Thoracic aorta (tissue), 2 donors: ENCODE data around the gene DYNC2LI1. TPM values are rescaled to one million over a fixed set of nuclear protein-coding genes. Genes with fewer than 3 reads are reported as not detected.
"Not testable (repeated sequence)": the region's sequence is repeated elsewhere in the genome, so short reads cannot be mapped to it uniquely, and the experiment has no call there.

Source experiments
- ATAC-seq: fragments of 150-250 bp; one replicate; pipeline ENCODE4 v1.8.0; 2017; ENCODE audit warnings: low read depth; ENCODE audit not compliant: insufficient number of reproducible peaks, low FRiP score
- DNase-seq: peaks from one replicate; pipeline ENCODE4 v3.0.0-alpha.2; 2020; ENCODE audit warnings: low spot score
- H3K27ac ChIP-seq, 2 donors: fragments of 200-600 bp; sonication (generic); 1 replicate in 1 of 2; 2 replicates in 1 of 2; pipeline ENCODE4 v1.5.1; 2016; ENCODE audit warnings: mild to moderate bottlenecking in 2 of 2, moderate library complexity in 2 of 2
- H3K27me3 ChIP-seq: fragments of 200-600 bp; sonication (generic); replicated peaks from 2 replicates; pipeline ENCODE4 v1.6.0; 2016; ENCODE audit warnings: mild to moderate bottlenecking; ENCODE audit not compliant: insufficient read depth
- H3K36me3 ChIP-seq: fragments of 200-600 bp; sonication (generic); one replicate; pipeline ENCODE4 v1.5.1; 2016
- H3K4me1 ChIP-seq, 2 donors: fragments of 200-600 bp; sonication (generic); 1 replicate in 1 of 2; 2 replicates in 1 of 2; pipeline versions ENCODE4 v1.5.1 to v1.6.0; 2016; ENCODE audit warnings: low read depth in 2 of 2, mild to moderate bottlenecking in 1 of 2; ENCODE audit not compliant: control insufficient read depth in 1 of 2
- H3K4me3 ChIP-seq: fragments of 200-600 bp; sonication (generic); 2 replicates; pipeline ENCODE4 v1.5.1; 2016; ENCODE audit warnings: mild to moderate bottlenecking
- H3K9me3 ChIP-seq: fragments of 200-600 bp; sonication (generic); 2 replicates; pipeline ENCODE4 v1.5.1; 2016
- total RNA-seq, 2 donors: library from RNA; depleted of rRNA; stranded (reverse); fragments of >200 nt; gene quantifications; one replicate each; pipeline versions ENCODE4 v1.1.0 to v1.2.3, GENCODE V29; 2016
- TF ChIP-seq, protein P1 (sequence below): fragments of 200-600 bp; sonication (generic); IDR thresholded peaks from one replicate; pipeline ENCODE4 v1.5.1; 2019; ENCODE audit warnings: antibody characterized with exemption

The DYNC2LI1 gene
- 10 to 100 TPM; 32.9 to 41.6 TPM for total RNA-seq

DNA sequence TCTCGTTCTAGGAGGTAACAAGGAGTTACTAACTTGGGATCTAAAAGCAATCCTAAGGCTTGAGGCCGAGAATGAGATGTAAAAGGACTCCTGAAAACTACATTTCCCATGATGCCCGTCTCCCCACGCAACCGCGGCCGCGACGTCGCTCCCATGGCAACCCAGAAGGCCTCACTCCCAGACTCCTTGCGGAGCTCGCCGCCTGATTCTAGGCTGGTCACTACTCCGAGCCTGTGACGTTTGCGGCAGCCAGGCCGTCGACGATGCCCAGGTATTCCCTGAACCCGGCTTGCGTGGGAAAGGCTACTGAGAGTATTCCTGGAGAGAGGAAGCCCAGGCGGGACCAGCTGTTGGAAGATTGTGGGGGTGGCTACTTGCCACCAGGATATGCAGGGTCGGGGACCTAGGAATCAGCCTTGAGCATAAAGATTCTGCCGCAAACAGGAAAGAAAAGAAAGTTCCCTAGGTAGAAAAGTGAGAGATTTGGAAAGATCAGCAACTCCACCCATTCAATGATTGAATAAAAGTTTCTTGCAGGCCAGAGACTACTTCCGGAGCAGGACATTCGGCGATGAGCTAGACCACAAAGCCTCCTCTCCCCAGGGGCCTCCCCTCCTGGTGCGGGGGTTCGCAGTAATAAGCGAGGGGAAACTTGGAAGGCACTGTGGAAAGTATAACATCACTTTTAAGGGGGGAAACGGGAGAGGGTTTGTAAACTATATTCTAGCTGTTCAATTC is at the start of gene DYNC2LI1:
TSS of gene DYNC2LI1 (plus strand) at position 164 of the 738 bp plus-strand sequence. CDS start at position 264, 100 bp downstream.
- peaks cover 0 to 12% of the 10 kb centered on the region in 2 donors for H3K4me1 ChIP-seq
- no peaks in the 10 kb centered on the region for H3K27me3 ChIP-seq
- H3K27ac ChIP-seq: peak within 1 kb of the TSS; percentile 76 to 82
- ATAC-seq (peak; percentile 93), DNase-seq (peak; percentile 72)
- no peaks in the 10 kb centered on the region for H3K9me3 ChIP-seq
- peak within 1 kb of the TSS; percentile 90 for H3K4me3 ChIP-seq
- H3K36me3 ChIP-seq: no peaks in the 10 kb centered on the region
- TF ChIP-seq, protein P1, sequence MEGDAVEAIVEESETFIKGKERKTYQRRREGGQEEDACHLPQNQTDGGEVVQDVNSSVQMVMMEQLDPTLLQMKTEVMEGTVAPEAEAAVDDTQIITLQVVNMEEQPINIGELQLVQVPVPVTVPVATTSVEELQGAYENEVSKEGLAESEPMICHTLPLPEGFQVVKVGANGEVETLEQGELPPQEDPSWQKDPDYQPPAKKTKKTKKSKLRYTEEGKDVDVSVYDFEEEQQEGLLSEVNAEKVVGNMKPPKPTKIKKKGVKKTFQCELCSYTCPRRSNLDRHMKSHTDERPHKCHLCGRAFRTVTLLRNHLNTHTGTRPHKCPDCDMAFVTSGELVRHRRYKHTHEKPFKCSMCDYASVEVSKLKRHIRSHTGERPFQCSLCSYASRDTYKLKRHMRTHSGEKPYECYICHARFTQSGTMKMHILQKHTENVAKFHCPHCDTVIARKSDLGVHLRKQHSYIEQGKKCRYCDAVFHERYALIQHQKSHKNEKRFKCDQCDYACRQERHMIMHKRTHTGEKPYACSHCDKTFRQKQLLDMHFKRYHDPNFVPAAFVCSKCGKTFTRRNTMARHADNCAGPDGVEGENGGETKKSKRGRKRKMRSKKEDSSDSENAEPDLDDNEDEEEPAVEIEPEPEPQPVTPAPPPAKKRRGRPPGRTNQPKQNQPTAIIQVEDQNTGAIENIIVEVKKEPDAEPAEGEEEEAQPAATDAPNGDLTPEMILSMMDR: no peak

DNA sequence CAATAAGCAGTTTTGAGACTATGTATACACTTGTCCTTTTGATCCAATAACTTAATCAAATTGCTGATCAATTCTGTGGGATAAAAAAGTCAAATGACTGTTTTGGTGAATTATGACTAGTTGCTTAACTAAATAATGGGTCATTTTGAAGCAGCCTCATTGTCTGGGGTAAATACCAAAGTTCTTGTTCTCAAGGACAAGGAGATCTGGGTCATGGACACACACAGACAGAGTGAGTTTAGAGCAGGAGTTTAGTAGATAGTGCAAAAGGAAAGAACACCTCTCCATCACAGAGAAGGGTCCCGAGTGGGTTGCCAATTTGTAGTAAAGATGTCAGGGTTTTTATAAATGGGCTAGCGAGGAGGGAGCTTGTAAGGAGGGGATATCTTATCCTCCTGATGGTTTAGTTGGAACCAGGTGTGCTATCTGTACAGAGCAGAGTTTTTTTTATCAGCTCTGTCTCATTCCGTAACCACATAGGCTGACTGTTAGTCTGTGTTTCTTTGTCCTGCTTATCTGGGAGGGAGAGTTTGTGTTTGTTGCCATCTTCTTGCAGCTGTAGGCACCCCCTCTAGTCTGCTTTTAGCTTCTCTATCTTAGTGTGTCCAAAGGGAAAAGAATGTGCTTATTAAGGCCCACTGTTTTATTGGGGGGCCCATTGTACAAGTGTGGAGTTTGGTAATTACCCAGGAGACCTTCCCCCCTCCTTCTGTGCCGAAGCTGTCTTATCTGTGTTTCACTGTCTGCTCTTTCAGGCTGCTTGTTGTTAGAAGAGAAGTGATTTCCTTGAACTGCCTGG is 48.9 kb upstream of the DYNC2LI1 start:
- H3K4me1 ChIP-seq: peaks cover 0 to 7% of the 10 kb centered on the region in 2 donors
- no peak for DNase-seq
- ATAC-seq: no peak
- no peaks in the 10 kb centered on the region for H3K36me3 ChIP-seq
- TF ChIP-seq, protein P1: no peak
- H3K9me3 ChIP-seq: no peaks in the 10 kb centered on the region
- no peak overlapping the region for H3K4me3 ChIP-seq
- no peak overlapping the region for H3K27ac ChIP-seq
- no peaks in the 10 kb centered on the region for H3K27me3 ChIP-seq

DNA sequence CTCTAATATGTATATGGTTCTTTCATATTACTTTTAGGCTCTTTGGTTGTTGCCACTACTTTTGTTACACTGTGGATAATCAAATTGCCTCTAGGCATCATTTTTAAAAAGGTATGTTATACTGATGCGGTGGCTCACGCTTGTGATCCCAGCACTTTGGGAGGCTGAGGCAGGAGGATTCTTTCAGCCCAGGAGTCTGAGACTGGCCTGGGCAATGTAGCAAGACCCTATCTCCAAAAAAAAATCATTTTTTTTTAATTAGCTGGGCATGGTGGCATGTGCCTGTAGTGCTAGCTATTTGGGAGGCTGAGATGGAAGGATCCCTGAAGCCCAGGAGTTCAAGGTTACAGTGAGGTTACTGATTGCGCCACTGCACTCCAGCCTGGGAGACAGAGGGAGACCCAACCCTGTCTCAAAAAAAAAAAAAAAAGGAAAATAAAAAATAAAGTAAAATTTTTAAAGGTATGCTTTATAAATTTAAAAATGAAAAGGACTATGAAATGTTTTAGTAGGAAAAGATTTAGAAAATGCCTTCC is 48.1 kb upstream of the DYNC2LI1 start:
- no peak overlapping the region for H3K4me3 ChIP-seq
- ATAC-seq (no peak), DNase-seq (no peak)
- TF ChIP-seq, protein P1: no peak
- H3K27me3 ChIP-seq: no peaks in the 10 kb centered on the region
- no peaks in the 10 kb centered on the region for H3K9me3 ChIP-seq
- H3K4me1 ChIP-seq: peaks cover 0 to 7% of the 10 kb centered on the region in 2 donors
- no peak overlapping the region for H3K27ac ChIP-seq
- H3K36me3 ChIP-seq: no peaks in the 10 kb centered on the region

DNA sequence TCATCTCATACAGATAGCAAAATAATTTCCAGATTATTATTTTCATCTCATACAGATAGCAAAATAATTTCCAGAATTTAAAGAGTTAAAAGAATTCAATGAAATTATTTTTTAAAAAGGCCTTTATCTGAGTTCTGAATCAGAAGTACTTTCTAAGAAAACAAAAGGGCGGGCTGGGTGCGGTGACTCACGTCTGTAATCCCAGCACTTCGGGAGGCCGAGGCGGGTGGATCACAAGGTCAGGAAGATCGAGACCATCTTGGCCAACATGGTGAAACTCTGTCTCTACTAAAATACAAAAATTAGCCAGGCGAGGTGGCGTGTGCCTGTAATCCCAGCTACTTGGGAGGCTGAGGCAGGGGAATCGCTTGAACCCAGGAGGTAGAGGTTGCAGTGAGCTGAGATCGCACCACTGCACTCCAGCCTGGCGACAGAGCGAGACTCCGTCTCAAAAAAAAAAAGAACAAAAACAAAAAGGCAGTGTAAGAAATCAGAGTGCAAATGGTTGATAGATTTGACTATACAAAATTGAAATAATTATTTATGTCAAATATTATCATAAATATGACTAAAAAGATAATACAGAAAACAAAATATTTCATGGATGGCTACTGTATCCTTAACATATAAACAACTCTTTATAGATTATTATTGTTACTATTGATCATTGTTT is 46.7 kb upstream of the DYNC2LI1 start:
- H3K27me3 ChIP-seq, DNase-seq, ATAC-seq, H3K9me3 ChIP-seq, H3K4me3 ChIP-seq, H3K36me3 ChIP-seq, H3K27ac ChIP-seq, H3K4me1 ChIP-seq: not testable (repeated sequence)

DNA sequence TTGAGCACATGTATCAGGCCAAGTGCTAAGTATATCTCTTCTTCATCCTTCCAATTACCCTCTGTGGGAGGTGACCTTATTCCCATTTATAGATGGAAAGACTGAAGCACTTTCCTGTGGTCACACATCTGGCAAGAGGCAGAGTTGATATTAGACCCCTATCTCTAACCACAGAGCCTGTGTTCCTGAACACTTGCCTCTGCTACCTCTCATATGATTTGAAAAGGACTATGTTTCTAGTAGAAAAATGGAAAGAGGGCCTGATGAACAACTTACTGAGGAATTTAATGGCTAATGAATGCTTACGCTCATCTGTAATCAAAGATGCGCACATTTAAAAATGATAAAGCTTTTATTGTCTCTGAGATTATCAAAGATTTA is 46.2 kb upstream of the DYNC2LI1 start:
- no peak overlapping the region for H3K4me3 ChIP-seq
- H3K27ac ChIP-seq: no peak overlapping the region
- no peak for ATAC-seq
- H3K9me3 ChIP-seq: no peaks in the 10 kb centered on the region
- TF ChIP-seq, protein P1: no peak
- H3K27me3 ChIP-seq: no peaks in the 10 kb centered on the region
- H3K36me3 ChIP-seq: no peaks in the 10 kb centered on the region
- DNase-seq: no peak
- peaks cover 0 to 7% of the 10 kb centered on the region in 2 donors for H3K4me1 ChIP-seq
